ENCODE measurements around the gene TBC1D9B.

TBC1D9B gene

DNA sequence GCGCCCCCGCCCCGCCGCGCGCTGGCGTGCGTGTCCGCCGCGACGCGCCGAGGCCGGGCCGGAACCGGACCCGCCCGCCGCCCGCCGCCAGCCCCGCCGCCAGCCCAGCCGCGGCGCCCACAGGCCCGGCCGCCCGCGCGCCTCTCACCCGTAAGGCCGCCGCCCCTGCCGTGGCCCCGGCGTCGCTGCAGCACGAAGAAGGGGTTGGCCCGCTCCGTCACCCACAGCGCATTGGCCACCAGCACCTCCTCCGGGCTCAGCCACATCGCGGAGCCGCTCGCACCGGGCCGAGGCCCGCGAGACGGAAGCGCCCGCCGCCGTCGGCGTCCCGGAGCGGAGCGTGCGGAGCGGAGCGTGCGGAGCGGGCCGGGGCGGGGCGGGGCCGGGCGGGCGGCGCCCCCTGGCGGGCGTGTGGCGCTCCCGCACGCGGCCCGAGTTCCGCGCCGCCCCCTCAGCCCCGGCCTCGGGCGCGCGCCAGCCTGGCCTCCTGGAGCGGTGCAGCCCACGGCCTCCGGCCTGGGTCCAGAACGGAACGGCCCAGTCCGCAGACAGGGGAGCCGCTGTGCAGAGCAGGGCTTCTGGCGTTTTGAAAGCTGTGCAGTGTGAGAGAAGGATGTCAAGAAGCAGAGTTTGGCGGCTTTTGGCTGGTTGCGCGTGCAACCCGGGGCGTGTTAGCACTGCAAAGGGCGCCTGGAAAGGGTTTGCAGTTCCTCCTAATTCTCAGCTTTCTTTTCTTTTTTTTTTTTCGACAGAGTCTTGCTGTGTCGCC lies at the start of gene TBC1D9B:
TBC1D9B (minus strand) TSS at position 342 of the 769 bp plus-strand sequence; CDS start at position 266, 76 bp downstream.
- peak; percentile 92 to 94 for ATAC-seq

DNA sequence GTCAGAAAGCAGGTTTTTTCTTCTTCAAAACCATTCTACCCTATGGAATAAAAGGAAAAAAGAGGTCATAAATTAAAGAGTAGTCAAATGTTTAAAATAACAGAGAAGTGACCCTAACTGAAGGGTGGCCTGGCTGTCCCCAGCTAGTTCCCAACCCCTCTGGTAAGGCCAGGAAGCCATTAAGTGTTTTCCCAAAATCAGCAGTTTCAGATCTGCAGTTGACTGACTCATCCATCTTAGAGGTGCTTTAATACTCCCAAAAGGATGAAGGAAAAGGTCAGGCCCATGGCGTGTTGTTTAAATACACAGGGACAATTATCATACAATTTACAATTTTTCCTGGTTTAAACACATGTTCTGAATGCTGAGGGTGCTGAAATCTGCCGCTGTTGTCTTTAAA lies 47.9 kb upstream of the TBC1D9B start:
- ATAC-seq, result no peak

DNA sequence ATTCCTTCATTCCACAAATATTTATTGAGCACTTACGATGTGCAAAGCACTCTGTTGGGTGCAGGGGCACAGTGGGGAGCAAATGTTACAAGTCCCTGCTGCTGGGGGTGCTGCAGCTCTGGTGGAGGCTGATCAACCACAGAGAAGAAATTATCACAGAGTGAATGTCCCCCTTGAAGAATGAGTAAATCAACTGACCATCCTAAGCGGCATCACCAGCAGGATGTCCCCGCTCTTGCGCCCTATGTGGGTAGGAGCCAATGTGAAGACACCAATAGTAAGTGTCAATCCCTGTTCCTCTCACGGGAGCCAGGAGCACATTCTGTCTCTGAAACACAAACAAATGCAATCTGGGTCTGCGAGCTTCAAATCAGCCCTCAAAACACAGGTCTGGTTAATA lies 47.4 kb upstream of the TBC1D9B start:
- ATAC-seq, result no peak

DNA sequence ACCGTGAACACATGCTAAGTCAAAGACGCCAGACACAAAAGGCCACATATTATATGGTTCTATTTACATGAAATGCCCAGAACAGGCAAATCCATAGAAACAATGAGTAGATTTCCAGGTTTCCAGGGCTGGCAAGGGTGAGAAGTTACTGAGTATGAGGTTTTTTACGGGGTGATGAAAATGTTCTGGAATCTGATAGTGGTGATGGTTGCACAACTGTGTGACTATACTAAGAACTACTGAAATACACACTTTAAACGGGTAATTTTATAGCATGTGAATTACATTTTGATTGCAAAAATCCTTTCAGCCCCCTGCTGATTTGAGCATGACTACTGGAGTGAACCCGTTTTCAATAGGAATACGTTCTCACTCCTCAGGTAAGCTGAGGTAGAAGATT lies 46.7 kb upstream of the TBC1D9B start:
- ATAC-seq, result no peak

DNA sequence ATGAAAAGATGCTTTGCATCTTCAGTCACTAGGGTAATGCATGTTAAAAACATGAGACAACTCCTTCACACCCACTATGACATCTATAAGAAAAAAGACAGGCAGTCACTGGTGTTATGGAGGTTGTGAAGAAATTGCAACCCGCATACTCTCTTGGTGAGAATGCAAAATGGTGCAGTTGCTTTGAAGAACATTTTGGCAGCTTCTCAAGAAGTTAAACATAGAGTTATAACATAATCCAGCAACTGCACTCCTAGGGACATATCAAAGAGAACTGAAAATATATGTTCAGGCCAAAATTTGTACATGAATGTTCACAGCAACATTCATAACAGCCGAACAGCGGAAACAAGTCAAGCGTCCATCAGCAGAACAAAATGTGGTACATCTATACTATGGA lies 46.3 kb upstream of the TBC1D9B start:
- no peak for ATAC-seq

DNA sequence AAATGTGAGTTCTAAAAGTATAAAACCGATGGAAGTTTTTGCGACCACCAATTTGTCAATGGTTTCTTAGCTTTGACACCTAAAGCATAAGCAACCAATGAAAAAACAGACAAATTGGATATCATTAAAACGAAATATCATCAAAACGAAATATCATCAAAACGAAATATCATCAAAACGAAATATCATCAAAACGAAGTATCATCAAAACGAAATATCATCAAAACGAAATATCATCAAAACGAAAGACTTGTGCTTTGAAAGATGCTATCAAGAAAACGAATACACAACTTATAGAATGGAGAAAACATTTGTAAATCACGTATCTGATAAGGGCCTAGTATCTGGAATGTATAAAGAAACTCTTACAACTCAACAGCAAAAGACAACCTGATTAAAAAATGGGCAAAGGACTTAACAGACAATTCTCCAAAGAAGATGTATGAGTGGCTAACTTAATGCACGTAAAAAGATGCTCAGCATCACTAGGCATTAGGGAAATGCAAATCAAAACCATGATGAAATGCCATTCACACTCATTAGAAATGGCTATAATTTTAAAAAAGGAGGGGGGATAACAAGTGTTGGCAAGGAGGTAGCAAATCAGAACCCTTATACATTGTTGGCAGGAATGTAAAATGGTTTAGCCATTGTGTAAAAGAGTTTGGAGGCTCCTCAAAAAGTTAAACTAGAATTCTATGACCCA lies 29.4 kb upstream of the TBC1D9B start:
- ATAC-seq, result no peak

DNA sequence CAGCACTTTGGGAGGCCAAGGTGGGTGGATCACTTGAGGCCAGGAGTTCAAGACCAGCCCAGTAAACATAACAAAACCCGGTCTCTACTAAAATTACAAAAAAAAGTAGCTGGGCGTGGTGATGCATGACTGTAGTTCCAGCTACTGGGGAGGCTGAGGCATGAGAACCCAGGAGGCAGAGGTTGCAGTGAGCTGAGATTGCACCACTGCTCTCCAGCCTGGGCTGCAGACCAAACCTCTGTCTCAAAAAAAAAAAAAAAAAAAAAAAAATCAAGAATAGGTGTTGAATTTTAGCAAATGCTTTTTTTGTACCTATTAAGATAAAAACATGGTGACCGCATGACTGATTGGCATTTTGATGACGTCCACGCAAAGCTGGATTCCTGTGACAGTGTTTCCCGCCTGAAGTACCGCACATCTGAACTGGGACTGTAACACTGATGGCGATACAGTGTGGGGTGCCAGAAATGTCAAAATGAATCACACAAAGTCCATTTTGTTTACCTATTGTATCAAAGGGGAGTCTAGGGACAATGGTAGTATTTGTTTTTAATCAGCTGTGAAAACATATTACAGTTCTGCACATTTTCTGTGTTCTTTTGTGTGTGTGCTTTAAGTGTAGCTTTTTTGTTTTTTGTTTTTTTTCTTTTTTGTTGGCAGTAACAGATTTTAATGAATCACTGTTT lies 23.2 kb upstream of the TBC1D9B start:
- no peak for ATAC-seq

DNA sequence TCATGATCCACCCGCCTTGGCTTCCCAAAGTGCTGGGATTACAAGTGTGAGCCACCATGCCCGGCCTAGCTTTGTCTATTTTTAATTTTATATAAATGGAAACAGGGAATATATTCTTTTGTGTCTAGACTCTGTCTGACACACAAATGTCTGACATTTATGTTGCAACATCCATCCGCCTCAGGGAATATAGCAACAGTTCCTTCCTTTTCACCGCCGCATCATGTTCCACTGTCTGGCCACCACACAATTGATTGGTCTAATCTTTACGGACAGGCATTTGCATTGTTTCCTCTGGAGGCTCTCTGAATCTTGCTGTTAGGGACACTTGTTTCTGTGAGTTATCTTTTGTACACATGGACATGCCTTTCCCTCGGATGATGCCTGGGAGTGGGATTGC lies 20.1 kb upstream of the TBC1D9B start:
- ATAC-seq, result no peak

DNA sequence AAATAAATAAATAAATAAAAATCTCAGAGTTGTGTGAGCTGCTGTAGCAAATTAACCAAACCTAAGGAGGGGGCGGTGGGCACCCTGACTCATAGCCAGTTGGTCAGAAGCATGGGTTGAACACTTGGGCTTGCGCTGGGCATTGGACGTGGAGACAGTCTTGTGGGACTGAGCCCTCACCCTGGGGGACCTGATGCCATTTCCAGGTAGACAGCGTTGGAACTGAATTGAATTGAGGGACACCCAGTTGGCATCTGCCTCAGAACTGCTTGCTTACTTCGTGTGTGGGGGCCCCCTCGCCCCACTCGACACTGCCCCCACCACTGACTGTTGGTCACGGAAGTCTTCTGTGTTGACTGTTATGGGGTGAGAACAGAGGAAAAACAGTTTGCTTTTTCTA lies 19.0 kb upstream of the TBC1D9B start:
- ATAC-seq, result no peak

DNA sequence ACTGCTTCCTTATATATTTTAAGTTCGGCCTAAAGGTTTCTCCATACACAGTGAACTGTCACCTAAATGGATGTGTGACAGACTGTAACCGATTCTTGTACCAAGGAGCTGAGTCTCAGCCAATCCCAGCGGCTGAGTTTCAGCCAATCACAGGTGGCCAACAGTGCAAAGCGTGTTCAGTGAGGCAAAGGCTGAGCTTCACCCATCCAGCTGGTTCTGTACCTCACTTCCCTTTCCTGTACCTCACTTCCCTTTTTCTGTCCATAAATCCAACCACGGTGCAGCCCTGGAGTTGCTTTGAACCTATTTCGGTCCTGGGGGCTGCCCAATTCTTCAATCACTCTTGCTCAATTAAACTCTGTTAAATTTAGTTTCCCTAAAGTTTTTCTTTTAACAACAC lies 15.7 kb upstream of the TBC1D9B start:
- no peak for ATAC-seq

DNA sequence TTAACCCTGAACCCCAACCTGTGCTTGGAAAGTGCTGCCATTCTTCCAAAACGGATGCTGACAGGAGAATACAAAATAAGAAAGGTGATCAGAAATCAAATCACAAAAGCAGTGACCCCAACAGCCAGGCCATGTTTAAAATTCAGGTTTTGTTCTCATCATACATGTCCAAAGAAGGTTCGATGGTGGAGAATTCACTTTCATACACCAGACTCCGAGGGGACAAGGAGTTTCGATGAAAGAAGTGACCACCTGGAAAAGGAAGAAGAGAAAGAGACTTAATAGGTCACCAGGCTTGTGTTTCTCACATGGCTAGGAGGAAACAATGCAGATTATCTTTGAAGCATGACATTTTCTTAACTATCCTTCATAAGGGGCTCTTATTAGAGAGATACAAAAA lies 12.5 kb upstream of the TBC1D9B start:
- ATAC-seq, result no peak

DNA sequence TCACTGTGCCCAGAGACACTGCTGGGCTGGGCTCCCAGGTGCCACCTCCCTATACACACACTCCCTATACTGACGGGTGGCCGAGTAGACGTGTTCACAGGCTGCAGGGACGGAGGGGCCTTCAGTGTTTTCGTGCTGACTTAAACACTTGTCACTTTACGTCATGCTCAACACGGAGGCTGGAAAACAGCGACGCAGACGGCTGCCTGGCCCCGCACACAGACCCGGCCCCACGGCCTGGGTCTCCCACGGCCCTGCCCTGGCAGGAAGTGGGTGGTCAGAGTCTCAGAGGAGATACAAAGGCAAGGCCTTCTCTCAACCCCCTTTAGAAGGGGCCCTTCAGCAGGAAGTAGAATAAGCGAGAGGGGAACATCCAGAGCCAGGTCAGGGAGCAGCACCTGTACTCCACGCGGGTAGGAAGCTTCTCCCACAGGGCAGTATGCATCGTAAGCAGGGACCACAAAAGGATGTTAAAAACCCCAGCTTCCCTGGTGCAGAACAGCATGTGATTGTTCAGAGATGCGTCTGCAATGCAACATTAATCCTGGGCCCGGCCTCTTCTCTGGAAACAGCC lies 11.9 kb upstream of the TBC1D9B start:
- ATAC-seq, result no peak

DNA sequence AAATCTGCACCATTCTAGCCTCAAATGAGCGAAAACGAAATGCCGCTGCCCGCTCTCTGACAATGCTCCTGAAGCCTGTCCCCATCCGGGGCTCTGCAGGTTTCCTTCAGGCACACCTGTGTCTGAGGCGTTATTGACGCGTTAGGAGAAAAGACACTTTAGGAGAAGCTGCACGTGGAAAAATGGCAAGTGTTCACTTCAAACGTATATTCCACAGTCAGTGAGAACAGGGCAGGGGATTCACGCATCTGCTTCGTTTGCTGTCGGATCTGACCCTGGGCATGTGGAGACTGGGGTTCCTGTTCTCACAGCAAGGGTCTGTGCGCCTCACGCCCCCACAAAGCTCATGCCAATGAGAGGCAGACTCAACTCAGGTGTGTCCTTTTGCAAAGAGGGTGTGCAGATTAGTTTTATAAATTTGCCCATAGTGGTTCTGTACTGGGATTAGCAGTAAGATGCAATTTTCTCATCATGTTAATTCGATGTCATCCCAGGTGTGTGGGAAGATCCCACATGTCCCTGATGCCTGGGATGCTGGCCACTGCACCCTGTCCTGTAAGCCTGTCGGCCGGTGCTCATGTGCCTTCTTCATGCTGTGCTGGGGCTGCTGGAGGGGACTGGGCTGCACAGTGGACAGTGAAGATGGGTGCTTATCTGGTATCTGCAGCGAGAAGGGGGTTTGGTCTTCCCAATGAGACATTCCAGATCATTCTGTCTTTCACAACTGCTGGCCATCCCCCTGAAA lies 11.2 kb upstream of the TBC1D9B start:
- ATAC-seq, result no peak

DNA sequence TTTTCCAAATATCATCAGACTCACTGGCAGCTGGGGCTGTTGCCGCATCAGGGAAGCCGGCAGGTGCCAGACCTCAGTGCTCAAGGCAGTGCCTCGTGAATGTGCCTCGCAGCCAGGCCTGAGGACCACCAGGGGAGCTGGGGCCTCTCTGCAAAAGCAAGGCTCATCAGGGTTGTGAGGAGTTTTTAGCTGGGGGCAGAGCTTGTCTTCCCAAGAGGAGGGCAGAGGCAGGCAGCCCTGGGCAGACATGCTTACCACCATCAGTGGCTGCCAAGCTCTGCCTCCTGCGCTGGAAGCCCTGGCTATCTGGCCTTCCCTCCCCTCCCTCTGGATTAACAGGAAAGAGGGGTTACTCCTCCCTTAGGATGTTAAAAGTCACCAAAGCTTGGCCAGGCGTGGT lies 8.8 kb upstream of the TBC1D9B start:
- no peak for ATAC-seq

DNA sequence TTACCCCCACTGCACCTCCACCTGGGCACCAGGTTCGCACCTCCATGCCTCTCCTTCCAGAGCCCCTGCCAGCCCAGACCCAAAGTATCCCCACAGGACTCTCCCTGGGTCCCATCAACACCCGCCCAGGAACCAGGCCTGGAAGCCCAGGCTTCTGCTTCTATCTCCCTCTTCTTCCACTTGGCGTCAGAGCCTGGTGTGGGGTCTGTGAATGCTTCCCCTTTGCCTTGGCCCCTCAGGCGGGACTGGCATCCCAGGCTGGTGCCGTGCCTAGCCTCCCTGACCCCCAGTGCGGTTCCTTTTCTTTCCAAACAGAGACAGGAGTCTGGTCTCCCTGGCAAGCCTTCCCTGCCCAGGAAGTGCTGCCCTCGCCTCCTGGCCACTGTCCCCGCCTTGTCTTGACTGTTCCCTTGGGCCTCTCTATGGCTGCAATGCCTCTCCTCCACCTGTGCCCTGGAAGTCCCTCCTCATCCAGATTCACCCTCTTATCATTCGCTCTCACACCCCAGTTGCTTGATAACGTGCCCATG lies 7.8 kb upstream of the TBC1D9B start:
- ATAC-seq, result no peak

DNA sequence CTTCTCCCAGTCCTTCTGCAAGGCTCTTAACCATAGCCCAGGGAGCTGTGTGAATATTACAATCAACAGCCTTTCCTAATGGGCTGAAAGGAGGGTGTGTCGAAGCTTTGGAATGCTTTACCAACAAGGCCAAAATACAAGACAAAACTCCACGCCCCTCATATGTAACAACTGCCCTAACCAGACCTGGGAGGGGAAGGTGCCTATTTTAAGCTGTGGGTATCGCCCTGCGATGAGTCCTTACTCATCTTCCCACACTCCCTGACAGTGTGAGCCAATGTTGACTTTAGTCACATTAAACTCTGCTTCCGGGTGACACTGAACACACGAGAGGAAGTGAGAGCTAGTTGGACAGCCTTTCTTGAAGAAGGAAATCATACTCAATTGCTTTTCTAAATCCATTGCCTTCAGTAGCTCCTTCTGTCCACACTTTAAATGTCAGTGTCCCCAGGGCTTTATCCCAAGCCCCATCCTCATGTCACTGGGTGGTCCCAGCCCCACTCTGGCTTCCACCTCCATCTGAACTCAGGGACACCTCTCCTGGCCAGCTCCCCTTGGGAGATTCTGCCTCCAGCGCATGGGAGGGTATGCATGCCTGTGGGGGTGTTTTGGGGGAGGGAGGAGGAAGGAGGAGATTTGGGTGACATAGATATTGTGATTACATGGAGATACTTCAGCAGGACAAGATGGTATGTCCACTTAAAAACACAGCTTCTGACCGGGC lies 6.5 kb upstream of the TBC1D9B start:
- peak; percentile 46 to 60 for ATAC-seq

DNA sequence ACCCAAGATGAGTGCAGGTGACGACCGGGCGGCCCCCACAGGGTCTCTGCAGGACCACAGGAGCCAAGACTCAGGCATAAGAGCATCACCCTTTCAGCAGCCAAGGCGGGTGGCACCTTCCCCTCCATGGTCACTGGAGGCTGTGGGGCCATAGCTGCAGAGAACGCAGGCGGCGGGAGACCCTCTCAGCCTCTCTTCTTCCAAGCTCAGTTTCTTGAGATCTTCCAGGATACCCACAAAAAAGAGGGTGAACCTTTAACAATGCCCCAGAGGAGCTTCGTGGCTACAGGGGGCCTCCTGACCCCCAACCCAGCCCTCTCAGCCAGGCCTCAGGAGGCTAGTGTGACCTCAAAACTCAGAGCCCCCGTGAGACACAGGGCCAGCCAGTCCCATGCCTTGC lies 5.8 kb upstream of the TBC1D9B start:
- no peak for ATAC-seq

DNA sequence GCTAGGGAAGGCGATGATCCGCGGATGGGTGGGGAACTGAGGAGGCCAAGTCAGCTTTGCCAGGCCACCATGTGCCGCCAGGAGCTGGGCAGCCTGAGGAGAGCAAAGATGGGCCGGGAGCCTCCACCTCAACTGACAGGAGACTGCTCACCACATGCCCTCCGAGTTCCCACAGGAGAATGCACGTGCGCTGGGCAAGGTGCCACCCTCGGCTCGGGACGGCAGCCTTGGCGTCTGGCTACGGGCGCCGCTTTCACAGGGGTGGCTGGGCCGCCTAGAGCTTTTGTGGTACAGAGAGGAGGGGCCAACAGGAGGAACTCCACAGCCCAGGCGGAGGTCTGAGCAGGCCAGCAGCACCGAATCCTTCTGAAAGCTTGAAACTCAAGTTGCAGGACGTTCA lies 5.3 kb upstream of the TBC1D9B start:
- no peak for ATAC-seq

DNA sequence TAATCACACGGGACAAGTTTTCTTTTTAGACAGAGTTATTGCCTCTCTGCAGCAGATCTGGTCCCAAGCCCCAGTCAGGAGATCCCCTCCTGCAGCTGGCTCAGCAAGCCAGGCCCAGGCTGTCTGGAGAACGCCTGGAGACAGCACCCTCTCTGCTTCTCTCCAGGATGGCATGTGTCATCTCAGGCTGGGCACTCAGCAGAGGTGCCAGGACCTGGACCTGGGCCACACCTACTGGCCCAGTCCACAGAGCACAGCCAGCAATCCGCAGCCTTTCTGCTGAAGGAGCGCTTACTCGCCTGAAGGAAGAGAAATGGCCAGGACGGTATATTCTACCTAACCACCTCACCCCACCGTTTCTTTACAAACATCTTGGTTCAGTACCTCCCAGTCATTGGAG lies 4.7 kb upstream of the TBC1D9B start:
- no peak for ATAC-seq

DNA sequence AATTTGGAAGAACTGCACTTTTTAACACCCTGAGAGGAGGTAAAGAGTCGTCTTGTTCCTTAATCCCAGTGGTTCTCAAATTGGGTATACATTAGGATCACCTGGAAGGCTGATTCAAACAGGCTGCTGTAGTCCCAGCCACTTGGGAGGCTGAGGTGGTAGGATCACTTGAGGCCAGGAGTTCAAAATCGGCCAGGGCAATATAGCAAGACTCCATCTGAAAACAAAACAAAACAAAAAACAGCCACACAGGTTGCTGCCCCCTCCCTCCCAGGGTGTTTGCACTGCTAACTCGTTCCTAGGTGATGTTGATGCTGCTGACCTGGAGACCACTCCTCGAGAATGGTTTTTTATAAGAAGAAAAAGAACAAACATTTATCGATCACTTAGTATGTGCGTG lies 1.5 kb upstream of the TBC1D9B start:
- ATAC-seq, result no peak

DNA sequence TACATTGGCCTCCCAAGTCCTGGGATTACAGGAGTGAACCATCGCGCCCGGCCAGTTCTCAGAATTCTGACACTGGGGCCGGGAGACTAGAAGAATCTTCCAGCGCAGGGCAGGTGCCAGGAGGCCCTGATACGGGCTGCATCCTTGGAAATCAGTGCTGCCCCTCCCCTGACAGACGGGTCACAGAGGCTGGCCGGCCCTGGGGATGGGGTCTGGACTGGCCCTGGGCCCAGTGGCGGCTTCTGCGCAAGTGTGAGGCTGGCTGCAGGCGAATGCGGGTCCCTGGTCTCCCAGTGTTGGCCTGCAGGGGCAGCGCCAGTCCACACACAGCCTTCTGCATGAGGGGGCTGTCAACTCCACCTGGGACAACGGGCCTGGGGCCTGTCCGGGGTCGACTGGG lies 831 bp upstream of the TBC1D9B start:
- ATAC-seq, result no peak
